ENCODE results near the gene PAFAH1B2.
"Not testable (repeated sequence)": the region's sequence is repeated elsewhere in the genome, so short reads cannot be mapped to it uniquely, and the experiment has no call there.

PAFAH1B2 gene

GRCh38 chr11:117110294-117110950 lies 33.7 kb upstream of the PAFAH1B2 start:
- no peak for TF ChIP-seq CTCF (IDR thresholded peaks at IDR 0.05; ENCODE audit: insufficient read depth, low read depth, low read length, missing control alignments)
- H3K4me3 ChIP-seq (ENCODE audit: low read length), result no peak overlapping the region
- DNase-seq (ENCODE audit: low read depth), result no peak

GRCh38 chr11:117112497-117112896 lies 31.6 kb upstream of the PAFAH1B2 start:
- not testable (repeated sequence) for DNase-seq (ENCODE audit: low read depth); H3K4me3 ChIP-seq (ENCODE audit: low read length)

- H3K4me3 ChIP-seq (ENCODE audit: low read length); DNase-seq (ENCODE audit: low read depth): not testable (repeated sequence)
Measured at GRCh38 chr11:117112939-117113338, 31.1 kb upstream of the PAFAH1B2 start.

- TF ChIP-seq CTCF (IDR thresholded peaks at IDR 0.05; ENCODE audit: insufficient read depth, low read depth, low read length, missing control alignments), result no peak
- no peak for DNase-seq (ENCODE audit: low read depth)
- H3K4me3 ChIP-seq (ENCODE audit: low read length), result no peak overlapping the region
Measured at GRCh38 chr11:117117681-117118080, 26.4 kb upstream of the PAFAH1B2 start.

- DNase-seq (ENCODE audit: low read depth), result no peak
- no peak overlapping the region for H3K4me3 ChIP-seq (ENCODE audit: low read length)
- TF ChIP-seq CTCF (IDR thresholded peaks at IDR 0.05; ENCODE audit: insufficient read depth, low read depth, low read length, missing control alignments), result no peak
Measured at GRCh38 chr11:117121176-117121575, 22.9 kb upstream of the PAFAH1B2 start.

- no peak for TF ChIP-seq CTCF (IDR thresholded peaks at IDR 0.05; ENCODE audit: insufficient read depth, low read depth, low read length, missing control alignments)
- no peak for DNase-seq (ENCODE audit: low read depth)
- no peak overlapping the region for H3K4me3 ChIP-seq (ENCODE audit: low read length)
Measured at GRCh38 chr11:117122556-117122955, 21.5 kb upstream of the PAFAH1B2 start.

- no peak for TF ChIP-seq CTCF (IDR thresholded peaks at IDR 0.05; ENCODE audit: insufficient read depth, low read depth, low read length, missing control alignments)
- no peak overlapping the region for H3K4me3 ChIP-seq (ENCODE audit: low read length)
- no peak for DNase-seq (ENCODE audit: low read depth)
Measured at GRCh38 chr11:117126223-117126965, 17.7 kb upstream of the PAFAH1B2 start.

Data from epithelial cell of esophagus (primary cell).